ENCODE measurements around the gene RNPEPL1.
"Not testable (repeated sequence)": the region's sequence is repeated elsewhere in the genome, so short reads cannot be mapped to it uniquely, and the experiment has no call there.

Gene RNPEPL1

DNA sequence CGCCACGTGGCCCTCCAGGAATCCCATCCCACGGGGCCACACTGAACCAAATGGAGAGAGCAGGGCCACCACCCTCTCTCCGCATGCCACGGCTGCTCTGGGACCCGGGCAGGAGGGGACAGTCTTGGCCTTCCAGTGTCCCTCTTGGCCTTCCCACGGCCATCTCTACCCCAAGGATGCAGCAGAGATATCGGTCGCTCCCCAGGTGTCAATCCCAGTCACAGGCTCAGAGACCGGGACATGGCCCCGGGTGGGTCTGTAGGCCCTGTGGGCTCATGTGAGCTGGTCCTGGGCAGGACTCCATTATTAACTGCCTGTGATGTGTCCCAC, 33.5 kb downstream of the RNPEPL1 start:
- in situ Hi-C loops (cut with HindIII; ENCODE audit: low sequenced_read_pairs): loop anchor here (5.0 kb wide), 1 partner anchor 41 kb away; no protein-coding TSS in a partner anchor

DNA sequence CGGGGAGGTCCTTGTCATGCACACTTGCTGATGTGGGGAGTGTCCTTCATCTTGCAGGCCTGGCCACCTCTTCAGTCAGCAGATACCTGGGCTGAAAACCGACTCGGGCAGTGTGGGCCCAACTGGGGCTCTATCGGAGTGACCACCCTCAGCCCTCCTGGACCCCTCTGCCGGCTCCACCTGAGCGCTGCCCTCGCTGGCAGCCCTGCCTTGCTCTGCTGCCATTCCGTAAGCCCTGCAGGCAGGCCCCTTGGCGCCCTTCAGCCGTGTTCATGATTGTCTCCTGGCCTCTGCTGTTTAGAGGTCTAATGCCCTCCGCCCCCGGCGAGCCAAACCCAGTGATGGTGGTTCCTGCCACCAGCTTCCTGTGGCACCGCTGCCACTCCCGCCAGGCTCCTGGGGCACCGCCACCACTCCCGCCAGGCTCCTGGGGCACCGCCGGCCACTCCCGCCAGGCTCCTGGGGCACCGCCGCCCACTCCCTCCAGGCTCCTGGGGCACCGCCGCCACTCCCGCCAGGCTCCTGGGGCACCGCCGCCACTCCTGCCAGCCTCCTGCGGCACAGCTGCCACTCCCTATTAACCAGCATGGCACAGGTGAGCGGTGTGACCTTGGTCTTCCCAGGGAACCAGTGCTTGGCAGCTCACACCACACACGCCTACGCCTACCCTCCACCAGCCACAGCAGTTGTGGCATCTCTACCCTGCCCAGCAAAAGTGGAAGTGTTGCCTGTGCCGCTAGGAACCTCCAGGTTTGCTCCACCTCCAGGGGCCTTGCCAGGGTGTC, 34.2 kb downstream of the RNPEPL1 start:
- in situ Hi-C loops (cut with HindIII; ENCODE audit: low sequenced_read_pairs): loop anchor here (5.0 kb wide), 1 partner anchor 40 kb away; no protein-coding TSS in a partner anchor

DNA sequence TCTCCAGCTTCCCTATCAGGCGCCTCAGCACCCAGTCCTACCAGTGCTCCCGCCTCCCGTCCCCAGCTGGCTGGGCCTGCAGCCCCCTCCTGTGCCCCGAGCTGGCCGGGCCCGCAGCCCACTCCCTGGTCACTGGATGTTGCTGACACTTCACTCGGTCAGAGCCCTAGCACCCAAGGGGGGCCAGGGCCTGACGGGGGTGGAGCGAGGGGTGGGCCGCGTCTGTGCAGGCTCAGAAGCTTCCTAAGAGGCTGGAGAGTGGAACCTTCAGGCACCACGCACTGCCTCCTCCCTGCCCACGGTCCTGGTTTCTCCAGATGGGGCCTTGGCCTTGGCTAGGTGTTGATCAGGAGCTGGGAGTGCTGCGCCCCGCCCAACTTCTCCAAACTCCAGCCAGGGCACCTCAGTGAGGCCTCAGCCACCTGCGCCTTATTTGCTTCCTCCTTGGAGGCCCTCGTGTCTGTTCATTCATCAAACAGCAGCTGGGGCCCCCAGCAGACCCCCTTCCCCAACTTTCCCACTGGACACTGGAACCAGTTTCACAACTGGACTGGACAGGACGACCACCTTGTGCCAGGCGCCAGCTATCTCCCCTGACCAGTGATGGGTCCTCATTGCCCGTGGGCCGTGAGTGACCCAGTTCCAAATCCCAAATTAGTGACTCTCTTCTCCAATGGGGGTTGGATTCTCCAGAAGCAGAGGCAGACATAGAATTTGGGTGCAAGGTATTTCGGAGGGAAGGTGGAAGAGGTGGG, 35.0 kb downstream of the RNPEPL1 start:
- in situ Hi-C loops (cut with HindIII; ENCODE audit: low sequenced_read_pairs): loop anchor here (5.0 kb wide), 1 partner anchor 39 kb away; no protein-coding TSS in a partner anchor

DNA sequence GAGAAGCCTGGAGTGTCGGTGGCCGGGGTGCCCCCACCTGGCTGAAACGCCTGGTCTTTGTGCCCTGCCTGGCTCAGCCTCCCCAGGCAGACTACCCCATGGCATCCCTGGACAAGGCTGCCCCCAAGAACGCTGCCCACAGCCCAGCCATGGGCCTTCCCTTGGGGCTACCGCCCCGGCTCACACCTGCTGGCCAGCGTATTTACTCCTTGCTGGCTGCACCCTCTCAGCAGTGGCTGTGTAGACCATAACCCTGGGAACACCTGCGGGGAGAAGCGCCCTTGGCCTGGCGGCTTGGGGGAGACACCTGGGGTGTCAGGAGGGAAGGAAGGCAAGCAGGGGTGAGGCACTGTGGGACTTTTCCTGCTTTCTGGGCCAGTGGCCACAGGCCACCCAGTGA, 35.6 kb downstream of the RNPEPL1 start:
- in situ Hi-C loops (cut with HindIII; ENCODE audit: low sequenced_read_pairs): loop anchor here (5.0 kb wide), 1 partner anchor 38 kb away; no protein-coding TSS in a partner anchor

DNA sequence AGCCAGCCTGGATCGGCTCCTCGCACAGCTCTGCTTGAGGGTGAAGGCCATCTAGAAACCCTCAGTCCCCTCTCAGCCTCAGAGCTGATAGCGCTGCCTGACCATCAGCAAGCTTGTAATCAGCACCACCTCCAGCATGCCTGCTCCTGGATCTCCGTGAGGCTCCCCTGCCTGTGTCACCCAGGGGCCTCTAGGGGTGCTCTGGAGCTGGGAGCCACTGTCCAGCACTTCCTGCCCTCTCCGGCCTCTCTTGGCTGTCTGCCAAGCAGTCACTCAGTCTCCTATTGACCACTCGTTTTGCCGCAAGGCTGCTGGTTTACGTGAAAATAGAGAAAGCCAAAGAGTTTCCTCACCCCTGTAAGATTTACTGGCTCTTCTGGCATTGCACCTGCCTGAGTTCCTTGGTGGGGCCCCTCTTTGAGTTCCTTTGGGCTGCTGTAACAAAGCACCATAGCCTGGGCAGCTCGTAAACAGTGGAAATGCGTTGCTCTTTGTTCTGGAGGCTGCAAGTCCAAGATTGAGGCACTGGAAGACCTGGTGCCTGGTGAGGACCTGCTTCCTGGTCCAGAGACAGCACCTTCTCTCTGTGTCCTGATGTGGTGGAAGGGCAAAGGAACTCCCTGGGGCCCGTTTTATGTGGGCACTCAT, 36.1 kb downstream of the RNPEPL1 start:
- in situ Hi-C loops (cut with HindIII; ENCODE audit: low sequenced_read_pairs): loop anchor here (5.0 kb wide), 1 partner anchor 38 kb away; no protein-coding TSS in a partner anchor

DNA sequence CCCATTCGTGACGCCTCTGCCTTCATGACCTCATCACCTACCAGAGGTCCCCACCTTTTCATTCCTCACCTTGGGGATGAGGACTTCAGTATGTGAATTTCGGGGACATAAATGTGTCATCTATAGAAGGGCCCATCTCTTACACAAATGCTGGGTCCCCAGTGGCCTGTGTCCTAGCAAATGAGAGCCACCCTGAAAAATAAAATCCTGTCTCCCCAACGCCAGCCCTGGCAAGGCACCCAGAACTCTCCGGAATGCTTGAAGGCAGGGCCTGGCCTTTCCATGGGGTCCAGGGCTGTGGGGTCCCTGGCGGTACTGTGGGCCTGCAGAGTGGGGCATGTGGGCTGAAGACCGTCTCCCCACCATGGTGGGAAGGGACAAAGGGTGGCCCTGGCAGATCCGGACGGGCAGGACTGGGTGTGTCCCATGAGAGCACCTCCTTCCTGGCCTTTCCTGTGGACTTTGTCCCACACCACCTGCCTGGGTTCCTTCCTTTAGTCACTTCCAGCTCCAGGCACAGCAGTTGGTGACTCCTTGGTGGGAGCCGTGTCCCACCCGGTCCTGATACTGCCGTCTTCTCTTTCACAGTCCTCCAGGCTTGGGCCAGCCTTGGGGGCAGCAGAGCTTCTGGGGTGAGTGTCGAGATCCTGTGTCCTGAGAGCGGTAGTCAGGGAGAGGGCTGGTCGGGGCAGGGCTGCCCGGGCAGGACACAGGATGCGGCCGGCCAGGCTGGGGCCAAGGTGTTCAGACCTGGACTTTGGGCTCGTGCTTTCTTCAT, 36.8 kb downstream of the RNPEPL1 start:
- in situ Hi-C loops (cut with HindIII; ENCODE audit: low sequenced_read_pairs): loop anchor here (5.0 kb wide), 1 partner anchor 37 kb away; no protein-coding TSS in a partner anchor

DNA sequence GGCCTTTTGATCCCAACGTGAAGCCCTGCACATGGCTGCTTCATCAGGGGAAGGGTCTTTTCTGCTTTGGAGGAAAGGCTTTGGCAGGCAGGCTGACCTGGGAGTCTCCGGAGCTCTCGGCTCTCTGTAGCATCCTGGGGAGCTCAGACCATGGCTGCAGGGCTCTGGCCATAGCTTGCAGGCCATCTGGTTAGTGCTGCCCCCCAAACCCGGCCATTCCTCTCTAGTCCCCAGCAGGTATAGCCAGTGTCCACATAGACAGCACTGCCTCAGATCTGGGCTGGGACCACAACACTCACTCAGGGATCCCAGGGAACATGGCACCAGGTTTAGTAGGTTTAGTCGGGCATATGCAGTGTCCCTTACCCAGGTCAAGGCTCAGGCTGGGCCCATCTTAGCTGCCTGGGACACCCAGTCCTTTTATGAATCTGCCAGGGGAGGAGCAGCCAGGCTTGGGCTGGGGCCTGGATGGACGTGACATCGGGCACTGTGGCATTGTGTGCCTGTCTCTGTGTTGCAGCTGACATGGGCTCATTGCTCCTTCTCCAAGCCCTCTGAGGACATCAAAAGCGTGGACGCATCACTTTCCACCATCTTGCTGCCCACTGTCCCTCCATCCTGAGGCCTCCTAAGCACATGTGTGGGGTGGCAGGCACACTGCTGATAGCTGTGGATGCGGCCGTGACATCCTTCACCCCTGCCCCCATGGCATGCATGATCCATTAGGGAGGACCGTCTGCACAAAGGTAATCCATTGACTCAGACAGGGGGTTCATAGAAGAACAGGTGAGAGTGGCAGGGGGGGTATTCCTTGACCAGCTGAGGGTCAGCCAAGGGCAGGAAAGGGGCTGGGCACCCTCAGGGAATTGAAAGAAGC, 37.8 kb downstream of the RNPEPL1 start:
- in situ Hi-C loops (cut with HindIII; ENCODE audit: low sequenced_read_pairs): no loop called here

DNA sequence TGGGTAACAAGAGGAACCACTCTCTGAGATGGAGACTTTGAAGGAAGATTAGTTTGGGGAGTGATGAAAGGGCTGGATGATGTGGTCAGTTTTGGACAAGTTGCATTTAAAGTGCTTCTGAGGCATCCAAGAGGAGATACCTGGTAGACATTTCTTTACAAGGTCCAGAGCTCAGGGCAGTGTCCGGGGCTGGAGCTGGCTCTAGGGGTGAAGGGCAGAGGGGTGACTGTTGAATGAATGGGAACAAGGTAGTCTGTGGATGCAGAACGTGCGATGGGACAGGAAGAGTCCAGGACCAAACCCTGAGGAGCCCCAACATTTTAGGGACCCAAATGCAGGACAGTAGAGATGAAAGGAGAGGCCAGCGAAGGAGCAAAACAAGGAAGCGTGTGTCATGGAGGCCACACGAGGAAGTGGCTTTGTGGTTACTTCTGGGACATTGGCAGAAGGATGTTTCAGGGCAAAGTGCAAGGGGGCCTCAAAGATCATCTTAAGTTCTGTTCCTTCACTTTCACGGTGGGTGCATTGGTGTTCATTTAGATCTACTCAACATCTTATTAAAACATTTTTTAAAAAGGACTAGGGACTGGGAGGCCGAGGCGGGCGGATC, 43.4 kb downstream of the RNPEPL1 start:
- in situ Hi-C loops (cut with HindIII; ENCODE audit: low sequenced_read_pairs): no loop called here

DNA sequence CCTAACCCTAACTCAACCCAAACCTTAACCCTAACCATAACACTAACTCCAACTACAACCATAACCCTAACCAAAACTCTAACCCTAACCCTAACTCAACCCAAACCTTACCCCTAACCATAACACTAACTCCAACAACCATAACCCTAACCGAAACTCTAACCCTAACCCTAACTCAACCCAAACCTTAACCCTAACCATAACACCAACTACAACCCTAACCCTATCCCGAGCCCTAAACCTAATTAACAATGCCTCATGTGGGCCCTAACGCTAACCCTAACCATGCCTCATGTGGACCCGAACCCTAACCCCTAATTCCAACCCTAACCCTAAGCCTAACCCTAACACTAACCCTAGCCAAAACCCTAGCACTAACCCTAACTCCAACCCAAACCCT, 45.5 kb downstream of the RNPEPL1 start:
- in situ Hi-C loops (cut with HindIII; ENCODE audit: low sequenced_read_pairs): no loop called here

DNA sequence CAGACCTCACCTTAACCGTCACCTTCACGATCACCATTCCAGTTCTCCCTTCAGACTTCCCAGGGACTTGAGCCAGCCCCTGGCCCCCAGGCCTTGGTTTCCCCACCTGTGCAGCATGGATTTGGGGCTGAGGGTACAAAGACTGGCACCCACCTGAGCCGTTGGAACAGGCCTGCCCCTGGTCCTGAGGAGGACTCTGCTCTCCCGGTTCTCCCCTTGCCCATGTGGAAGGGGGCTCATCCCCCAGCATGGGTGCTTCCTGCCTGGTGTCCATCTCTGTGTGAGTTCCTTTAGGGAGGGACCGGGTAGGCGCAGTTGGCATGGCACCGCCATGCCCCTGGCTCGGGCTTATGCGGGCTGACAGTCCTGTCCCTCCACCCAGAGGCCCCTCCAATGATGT, 46.1 kb downstream of the RNPEPL1 start:
- in situ Hi-C loops (cut with HindIII; ENCODE audit: low sequenced_read_pairs): no loop called here

DNA sequence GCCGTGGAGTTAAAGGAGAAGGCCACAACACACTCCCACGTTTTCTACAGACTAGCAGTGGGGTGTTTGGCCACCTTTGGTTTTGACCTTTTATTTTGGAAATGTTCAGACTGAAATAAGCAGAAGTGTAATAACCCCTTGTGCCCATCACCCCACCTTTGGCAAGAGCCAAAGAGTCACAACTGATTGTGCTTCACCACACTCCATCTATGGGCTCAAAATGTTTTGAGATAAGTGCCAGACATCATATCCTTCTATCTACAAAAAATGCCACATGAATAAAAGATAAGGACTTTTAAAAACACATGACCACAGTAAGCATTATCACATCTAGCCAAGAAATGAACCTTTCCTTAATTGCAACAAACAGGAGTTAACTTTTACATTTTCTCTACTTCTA, 47.1 kb downstream of the RNPEPL1 start:
- in situ Hi-C loops (cut with HindIII; ENCODE audit: low sequenced_read_pairs): no loop called here

DNA sequence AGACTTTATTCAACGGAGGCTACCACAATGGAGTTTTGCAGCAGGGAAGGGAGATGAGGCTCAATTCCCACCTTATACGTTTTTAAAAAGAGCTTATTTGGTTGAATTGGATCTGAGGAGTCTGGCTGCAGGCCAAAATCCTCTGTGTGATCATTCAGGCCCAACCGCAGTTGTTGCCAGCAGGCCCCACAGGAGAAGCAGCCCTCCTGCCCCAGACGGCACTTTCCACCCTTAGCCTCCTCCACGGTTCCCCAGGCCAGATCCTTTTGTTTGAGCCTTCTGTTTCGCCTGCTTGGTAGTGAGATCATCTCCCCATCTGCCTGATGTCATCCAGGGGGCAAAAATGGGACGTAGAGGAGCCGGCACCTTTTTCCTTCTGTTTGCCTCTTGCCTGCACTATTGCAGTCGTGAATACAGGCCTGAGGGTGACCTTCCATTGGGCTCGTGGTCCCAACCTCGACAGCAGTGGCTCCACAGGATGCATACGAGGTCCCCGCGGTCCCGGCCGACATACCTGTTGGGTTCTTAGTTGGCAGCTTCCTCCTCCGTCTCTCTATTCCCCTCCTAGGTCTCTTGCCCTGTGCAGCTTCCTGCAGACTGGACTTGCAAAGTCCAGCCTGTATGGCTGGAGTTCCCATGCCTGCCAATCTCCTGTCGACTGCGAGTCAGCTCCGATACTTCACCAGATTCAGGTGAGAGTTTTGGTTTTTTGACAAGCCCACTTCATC, 47.7 kb downstream of the RNPEPL1 start:
- in situ Hi-C loops (cut with HindIII; ENCODE audit: low sequenced_read_pairs): no loop called here

DNA sequence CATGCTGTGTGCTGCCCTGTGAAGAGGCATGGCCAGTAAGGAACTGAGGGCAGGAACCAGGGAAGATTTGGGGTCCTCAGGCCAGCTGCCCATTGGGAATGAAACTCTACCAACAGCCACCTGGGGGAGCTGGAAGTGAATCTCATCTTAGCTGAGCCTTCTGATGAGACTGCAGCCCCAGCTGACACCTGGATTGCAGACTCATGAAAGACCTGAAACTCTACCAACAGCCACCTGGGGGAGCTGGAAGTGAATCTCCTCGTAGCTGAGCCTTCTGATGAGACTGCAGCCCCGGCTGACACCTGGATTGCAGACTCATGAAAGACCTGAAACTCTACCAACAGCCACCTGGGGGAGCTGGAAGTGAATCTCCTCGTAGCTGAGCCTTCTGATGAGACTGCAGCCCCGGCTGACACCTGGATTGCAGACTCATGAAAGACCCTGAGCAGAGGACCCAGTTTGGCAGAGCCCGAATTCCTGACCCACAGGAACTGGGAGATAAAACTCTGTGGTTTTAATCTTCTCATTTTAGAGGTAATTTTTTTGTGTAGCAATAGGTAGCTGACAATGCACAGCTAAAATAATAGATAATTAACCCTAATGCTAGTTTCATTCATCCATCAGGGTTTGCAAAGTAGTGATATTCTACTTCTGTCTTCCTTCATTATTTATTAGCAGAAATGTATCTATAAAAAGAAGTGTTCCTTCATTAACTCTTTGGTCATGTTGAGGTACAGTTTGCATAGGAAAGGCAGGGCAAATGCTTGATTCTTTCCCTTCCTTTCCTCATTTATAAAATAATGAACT, 48.8 kb downstream of the RNPEPL1 start:
- in situ Hi-C loops (cut with HindIII; ENCODE audit: low sequenced_read_pairs): not testable (repeated sequence)

DNA sequence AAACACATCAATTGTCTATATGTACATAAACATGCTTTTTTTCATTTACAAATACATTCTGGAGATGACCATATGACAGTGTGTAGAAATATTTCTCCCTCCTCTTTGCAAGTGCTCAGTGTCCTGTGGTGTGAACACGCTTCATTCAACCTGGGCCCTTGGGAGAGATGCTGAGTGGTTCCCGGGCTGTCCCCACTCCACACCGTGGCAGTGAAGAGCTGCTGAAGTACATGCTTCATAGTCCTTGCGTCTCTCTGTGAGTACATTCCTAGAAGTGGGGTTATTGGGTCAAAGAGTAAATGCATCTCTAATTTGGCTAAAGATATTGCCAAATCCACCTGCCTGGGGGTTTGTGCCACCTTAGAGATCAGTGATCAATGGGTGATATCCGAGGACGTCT, 50.5 kb downstream of the RNPEPL1 start:
- in situ Hi-C loops (cut with HindIII; ENCODE audit: low sequenced_read_pairs): no loop called here

DNA sequence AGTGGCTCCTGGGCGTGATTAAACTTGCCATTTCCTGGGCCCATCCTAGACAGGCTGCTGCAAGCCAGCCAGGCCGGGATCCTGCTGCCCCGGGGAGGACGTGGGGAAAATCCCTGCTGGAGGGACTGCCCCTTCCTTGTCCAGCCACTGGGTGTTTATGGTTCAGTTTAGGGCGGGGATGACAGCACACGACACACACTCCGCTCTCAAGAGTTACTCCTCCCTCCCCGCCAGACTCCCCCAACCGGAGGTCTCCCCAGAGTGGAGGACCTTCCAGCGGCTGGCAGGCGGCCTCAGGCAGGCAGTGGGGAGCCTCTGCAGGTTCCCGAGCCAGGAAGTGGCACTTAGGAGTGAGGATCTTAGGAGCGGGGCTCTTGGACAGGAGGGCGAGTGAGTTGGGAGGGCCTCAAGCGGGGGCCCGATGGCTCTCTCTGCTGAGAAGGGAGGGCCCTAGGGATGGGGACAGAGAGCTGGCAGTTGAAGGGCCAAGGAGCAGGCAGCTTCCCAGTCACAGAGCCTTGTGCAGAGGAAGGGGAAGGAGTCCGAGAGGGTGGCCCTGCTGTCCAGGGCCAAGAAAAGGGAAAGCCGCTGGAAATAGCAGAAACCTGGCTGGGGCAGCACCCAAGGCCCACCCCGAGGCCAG, 51.3 kb downstream of the RNPEPL1 start:
- in situ Hi-C loops (cut with HindIII; ENCODE audit: low sequenced_read_pairs): no loop called here

DNA sequence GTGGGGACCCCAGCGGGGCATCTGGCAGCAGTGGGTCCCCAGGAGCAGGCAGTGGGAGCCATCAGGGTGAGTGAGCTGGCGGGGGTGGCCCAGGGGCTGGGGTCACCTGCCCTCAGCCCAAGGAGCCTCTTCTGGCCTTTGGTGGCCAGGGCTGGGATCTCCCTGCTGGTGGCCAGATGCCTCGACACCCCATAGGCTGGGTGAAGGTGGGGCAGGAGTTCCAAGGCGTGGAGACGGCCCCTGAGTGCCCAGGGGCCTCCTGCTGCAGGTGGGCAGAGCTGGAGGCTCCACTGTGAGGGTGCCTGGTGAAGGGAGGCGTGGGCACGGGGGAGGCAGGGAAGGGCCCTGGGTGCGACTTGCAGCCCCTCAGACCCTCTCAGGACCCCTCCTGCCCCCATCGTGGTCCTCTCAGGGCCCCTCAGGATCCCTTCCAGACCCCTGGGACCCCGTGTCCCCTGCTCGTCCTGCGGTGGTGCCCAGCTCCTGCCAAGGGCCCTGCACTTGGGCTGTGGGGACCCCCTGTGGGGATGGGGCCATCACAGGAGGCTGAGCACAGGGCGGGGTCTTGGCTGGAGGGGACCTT, 52.0 kb downstream of the RNPEPL1 start:
- in situ Hi-C loops (cut with HindIII; ENCODE audit: low sequenced_read_pairs): no loop called here

DNA sequence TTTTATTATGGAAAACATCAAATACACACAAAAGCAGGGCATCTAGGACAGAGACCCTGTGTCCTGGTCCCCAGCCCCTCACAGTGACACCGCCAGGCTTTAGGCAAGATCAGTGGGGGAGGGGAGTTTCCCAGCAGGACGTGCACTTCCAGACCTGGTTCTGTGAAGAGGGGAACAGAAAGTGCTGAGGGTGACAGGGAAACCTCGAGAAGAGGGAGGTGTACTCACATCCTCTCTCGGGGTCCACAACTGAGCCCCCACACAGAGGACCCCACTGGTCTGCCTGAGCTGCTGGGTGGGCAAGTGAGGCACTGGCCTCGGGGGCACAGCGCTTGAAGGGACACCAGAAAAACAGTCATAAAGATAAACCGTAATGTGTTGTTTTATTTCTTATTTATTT, 52.6 kb downstream of the RNPEPL1 start:
- in situ Hi-C loops (cut with HindIII; ENCODE audit: low sequenced_read_pairs): no loop called here
